Mesenchymal stem cell (in vitro differentiated cells and primary cell): Measurements from ENCODE around the gene IL11RA.

Experiments used
- DNase-seq: peaks from one replicate; pipeline ENCODE4 v3.0.0-alpha.2; 2013
- H2AFZ ChIP-seq: one replicate; pipeline ENCODE4 v1.6.1; 2013; ENCODE audit warnings: low read depth, mild to moderate bottlenecking, control low read depth, inconsistent platforms, low read length, moderate library complexity
- H2AK5ac ChIP-seq: 2 replicates; pipeline ENCODE4 v1.6.1; 2013; ENCODE audit warnings: low read length, moderate library complexity, mild to moderate bottlenecking, inconsistent platforms; ENCODE audit not compliant: severe bottlenecking
- H2BK120ac ChIP-seq: one replicate; pipeline ENCODE4 v1.6.1; 2013; ENCODE audit warnings: low read depth, mild to moderate bottlenecking, inconsistent platforms, low read length, moderate library complexity
- H2BK12ac ChIP-seq, 2 experiments: one replicate each; pipeline ENCODE4 v1.6.1; 2013; ENCODE audit warnings: inconsistent platforms in 2 of 2, low read length in 2 of 2, mild to moderate bottlenecking in 2 of 2, moderate library complexity in 2 of 2, control low read depth in 1 of 2
- H2BK15ac ChIP-seq: one replicate; pipeline ENCODE4 v1.6.1; 2013; ENCODE audit warnings: mild to moderate bottlenecking, low read depth, inconsistent platforms; ENCODE audit not compliant: poor library complexity, severe bottlenecking
- H2BK5ac ChIP-seq: 2 replicates; pipeline ENCODE4 v1.6.1; 2013; ENCODE audit warnings: low read depth, mild to moderate bottlenecking, low read length, control low read depth, inconsistent platforms; ENCODE audit not compliant: poor library complexity, severe bottlenecking
- H3K14ac ChIP-seq, 2 experiments: one replicate each; pipeline ENCODE4 v1.6.1; 2013; ENCODE audit warnings: inconsistent platforms in 2 of 2, low read length in 2 of 2, control low read depth in 1 of 2, mild to moderate bottlenecking in 1 of 2, moderate library complexity in 1 of 2
- H3K18ac ChIP-seq, 2 experiments: one replicate each; pipeline ENCODE4 v1.6.1; 2013; ENCODE audit warnings: inconsistent platforms in 2 of 2, low read length in 2 of 2, control low read depth in 1 of 2, low read depth in 1 of 2, mild to moderate bottlenecking in 1 of 2
- H3K23ac ChIP-seq, 2 experiments: one replicate each; pipeline ENCODE4 v1.6.1; 2013; ENCODE audit warnings: inconsistent platforms in 2 of 2, low read length in 2 of 2, mild to moderate bottlenecking in 2 of 2, moderate library complexity in 2 of 2, control low read depth in 1 of 2
- H3K27ac ChIP-seq: 2 replicates; pipeline ENCODE4 v1.5.1; 2013; ENCODE audit warnings: mild to moderate bottlenecking, moderate library complexity, low read length, control low read depth, inconsistent platforms; ENCODE audit not compliant: poor library complexity, severe bottlenecking
- H3K27me3 ChIP-seq, 2 experiments: 2 replicates each; pipeline versions ENCODE4 v1.6.1 to v1.7.0; 2013; ENCODE audit warnings: low read length in 2 of 2, mild to moderate bottlenecking in 2 of 2, moderate library complexity in 2 of 2, control low read depth in 1 of 2, inconsistent platforms in 1 of 2; ENCODE audit not compliant: control insufficient read depth in 1 of 2, insufficient read depth in 1 of 2
- H3K36me3 ChIP-seq, 2 experiments: 2 replicates each; pipeline versions ENCODE4 v1.6.1 to v1.7.0; 2013; ENCODE audit warnings: low read length in 2 of 2, control low read depth in 1 of 2, inconsistent platforms in 1 of 2, low read depth in 1 of 2, mild to moderate bottlenecking in 1 of 2; ENCODE audit not compliant: insufficient read depth in 2 of 2, control insufficient read depth in 1 of 2
- H3K4ac ChIP-seq, 2 experiments: one replicate each; pipeline ENCODE4 v1.6.1; 2013; ENCODE audit warnings: inconsistent platforms in 2 of 2, low read length in 2 of 2, mild to moderate bottlenecking in 2 of 2, moderate library complexity in 2 of 2, control low read depth in 1 of 2, low read depth in 1 of 2
- H3K4me1 ChIP-seq: 2 replicates; pipeline ENCODE4 v1.6.1; 2013; ENCODE audit warnings: low read depth, low read length, control low read depth; ENCODE audit not compliant: control insufficient read depth, insufficient read depth
- H3K4me2 ChIP-seq: 2 replicates; pipeline ENCODE4 v1.6.1; 2013; ENCODE audit warnings: low read length, mild to moderate bottlenecking, inconsistent platforms; ENCODE audit not compliant: poor library complexity, severe bottlenecking
- H3K4me3 ChIP-seq, 2 experiments: 2 replicates each; pipeline versions ENCODE4 v1.5.1 to v1.7.0; 2013; ENCODE audit warnings: low read length in 2 of 2, mild to moderate bottlenecking in 2 of 2, control low read depth in 1 of 2, low read depth in 1 of 2; ENCODE audit not compliant: insufficient read depth in 1 of 2
- H3K79me1 ChIP-seq: replicated peaks from 2 replicates; pipeline ENCODE4 v1.6.1; 2013; ENCODE audit warnings: mild to moderate bottlenecking, control low read depth, low read length, inconsistent platforms; ENCODE audit not compliant: poor library complexity, severe bottlenecking
- H3K9ac ChIP-seq: 2 replicates; pipeline ENCODE4 v1.7.0; 2013; ENCODE audit warnings: mild to moderate bottlenecking, low read length, moderate library complexity
- H3K9me3 ChIP-seq: 2 replicates; pipeline ENCODE4 v1.7.0; 2013; ENCODE audit warnings: mild to moderate bottlenecking, low read length; ENCODE audit not compliant: control insufficient read depth
- H4K8ac ChIP-seq: one replicate; pipeline ENCODE4 v1.6.1; 2013; ENCODE audit warnings: inconsistent platforms, mild to moderate bottlenecking, low read length, moderate library complexity
- H4K91ac ChIP-seq: one replicate; pipeline ENCODE4 v1.6.1; 2013; ENCODE audit warnings: mild to moderate bottlenecking, low read length, inconsistent platforms
- WGBS: methylation state at CpG from one replicate; pipeline ENCODE4 v1.1.7; 2013; ENCODE audit warnings: mixed read lengths; 5-methylcytosine and 5-hydroxymethylcytosine counted together

Gene IL11RA

GRCh38 chr9:34654323-34655051 lies 2.5 kb downstream of the IL11RA start:
- H2BK15ac ChIP-seq, result no peak overlapping the region
- peak overlapping the region; percentile 37 for H4K91ac ChIP-seq
- no peak overlapping the region for H2BK5ac ChIP-seq
- peak overlapping the region; percentile 36 for H4K8ac ChIP-seq
- peak overlapping the region; percentile 53 for H3K9ac ChIP-seq
- peak overlapping the region in 1 of 2 experiments; percentile 31 for H2BK12ac ChIP-seq
- H3K14ac ChIP-seq, result no peak overlapping the region
- peaks cover 10% of the 10 kb centered on the region for H3K79me1 ChIP-seq
- peaks cover 29% of the 10 kb centered on the region for H3K4me1 ChIP-seq
- H3K18ac ChIP-seq, result no peak overlapping the region
- H3K9me3 ChIP-seq, result no peaks in the 10 kb centered on the region
- no peaks in the 10 kb centered on the region for H3K27me3 ChIP-seq
- H2AFZ ChIP-seq, result no peak overlapping the region
- no peak for DNase-seq
- H2BK120ac ChIP-seq, result no peak overlapping the region
- no peak overlapping the region for H3K27ac ChIP-seq
- WGBS, result 79% methylated on average over 5 of the region's 11 CpGs
- H3K4me3 ChIP-seq, result peak overlapping the region in 1 of 2 experiments; percentile 65
- H3K4ac ChIP-seq, result no peak overlapping the region
- H3K23ac ChIP-seq, result no peak overlapping the region
- peaks cover 13 to 20% of the 10 kb centered on the region in 2 experiments for H3K36me3 ChIP-seq
- H3K4me2 ChIP-seq, result no peak overlapping the region
- H2AK5ac ChIP-seq, result no peak overlapping the region

- no peak overlapping the region for H3K23ac ChIP-seq
- no peak overlapping the region for H4K8ac ChIP-seq
- H2BK5ac ChIP-seq, result no peak overlapping the region
- H4K91ac ChIP-seq, result peak overlapping the region; percentile 55
- peaks cover 29% of the 10 kb centered on the region for H3K4me1 ChIP-seq
- 82% methylated on average over 5 of the region's 5 CpGs for WGBS
- no peak overlapping the region for H3K4ac ChIP-seq
- H3K79me1 ChIP-seq, result peaks cover 7% of the 10 kb centered on the region
- H3K18ac ChIP-seq, result no peak overlapping the region
- H3K4me3 ChIP-seq, result no peak overlapping the region
- no peak overlapping the region for H3K14ac ChIP-seq
- H3K4me2 ChIP-seq, result no peak overlapping the region
- no peak overlapping the region for H2AFZ ChIP-seq
- H2BK120ac ChIP-seq, result no peak overlapping the region
- peaks cover 11 to 18% of the 10 kb centered on the region in 2 experiments for H3K36me3 ChIP-seq
- no peaks in the 10 kb centered on the region for H3K9me3 ChIP-seq
- DNase-seq, result no peak
- H2BK12ac ChIP-seq, result no peak overlapping the region
- no peak overlapping the region for H2BK15ac ChIP-seq
- no peaks in the 10 kb centered on the region for H3K27me3 ChIP-seq
- peak overlapping the region; percentile 58 for H3K9ac ChIP-seq
- no peak overlapping the region for H3K27ac ChIP-seq
- H2AK5ac ChIP-seq, result no peak overlapping the region
These were observed 3.4 kb downstream of the IL11RA start for GRCh38 chr9:34655394-34655793.

- Histone ChIP-seq H2BK5ac (no peak overlapping the region), H3K4me3 (no peak overlapping the region), H3K4me1 (peaks cover 22% of the 10 kb centered on the region), H3K4ac (no peak overlapping the region), H3K23ac (no peak overlapping the region), H3K14ac (no peak overlapping the region), H3K9ac (no peak overlapping the region), H2BK120ac (no peak overlapping the region), H2BK15ac (no peak overlapping the region), H3K9me3 (no peaks in the 10 kb centered on the region), H2AK5ac (no peak overlapping the region), H3K79me1 (peaks cover 3% of the 10 kb centered on the region), H4K8ac (no peak overlapping the region), H3K27me3 (no peaks in the 10 kb centered on the region), H3K36me3 (peaks cover 15 to 20% of the 10 kb centered on the region in 2 experiments), H2BK12ac (no peak overlapping the region), H2AFZ (no peak overlapping the region), H3K18ac (no peak overlapping the region), H3K4me2 (no peak overlapping the region), H3K27ac (no peak overlapping the region), H4K91ac (no peak overlapping the region)
- WGBS, result 87% methylated on average over 3 of the region's 5 CpGs
- DNase-seq, result no peak
These were observed 5.0 kb downstream of the IL11RA start for GRCh38 chr9:34656992-34657391.

GRCh38 chr9:34658461-34658860 lies 6.5 kb downstream of the IL11RA start:
- Histone ChIP-seq H2BK5ac (no peak overlapping the region), H4K91ac (no peak overlapping the region), H3K27me3 (no peaks in the 10 kb centered on the region), H2BK15ac (no peak overlapping the region), H2AK5ac (no peak overlapping the region), H2BK120ac (no peak overlapping the region), H4K8ac (no peak overlapping the region), H3K4me2 (no peak overlapping the region), H2BK12ac (peak overlapping the region in 1 of 2 experiments; percentile 10), H3K4ac (no peak overlapping the region), H3K36me3 (peaks cover 17 to 24% of the 10 kb centered on the region in 2 experiments), H3K27ac (no peak overlapping the region), H3K9ac (no peak overlapping the region), H3K23ac (no peak overlapping the region), H2AFZ (no peak overlapping the region), H3K4me3 (no peak overlapping the region), H3K14ac (no peak overlapping the region), H3K4me1 (peaks cover 8% of the 10 kb centered on the region), H3K18ac (no peak overlapping the region), H3K79me1 (peaks cover under 1% of the 10 kb centered on the region), H3K9me3 (no peaks in the 10 kb centered on the region)
- 91% methylated on average over 14 of the region's 14 CpGs for WGBS
- DNase-seq, result no peak
